Measurements from ENCODE around the gene HOXB7. TPM values are rescaled to one million over a fixed set of nuclear protein-coding genes. Genes with fewer than 3 reads are reported as not detected.

Gene HOXB7
- total and polyA plus RNA-seq, 4 donors: 0.08 to 0.31 (median 0.27) TPM

DNA sequence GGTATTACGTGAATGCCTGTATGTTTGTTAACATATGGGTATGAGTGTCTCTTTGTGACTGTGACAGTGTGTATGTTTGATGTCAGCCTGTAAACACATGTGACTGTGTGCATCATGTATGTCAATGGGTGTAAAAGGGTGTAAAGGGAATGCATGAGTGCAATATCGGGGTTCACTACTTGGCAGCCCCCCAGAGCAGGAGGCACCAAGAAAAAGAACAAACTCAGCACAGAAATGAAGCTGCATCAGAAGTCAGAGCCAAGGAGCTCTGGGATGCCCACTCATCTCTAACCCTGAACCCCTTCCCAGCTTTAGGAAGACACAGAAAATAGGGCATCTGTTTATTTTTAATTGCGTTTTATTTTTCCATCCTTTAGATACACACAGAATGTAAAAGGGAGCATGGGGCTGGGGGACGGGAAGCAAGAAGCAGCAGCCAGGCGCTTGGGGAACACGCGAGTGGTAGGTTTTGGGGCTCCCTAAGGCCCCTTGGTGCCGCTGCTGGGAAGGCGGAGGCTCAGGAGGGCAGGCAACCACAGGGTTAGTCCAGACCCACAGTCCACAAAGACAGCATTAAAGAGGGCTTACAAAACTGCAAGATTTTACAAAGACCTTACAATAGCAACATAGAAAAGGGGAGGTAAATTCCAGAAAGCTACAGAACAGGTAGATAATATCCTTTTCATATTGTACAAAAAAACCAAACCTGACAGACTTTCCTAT lies 3.8 kb downstream of the HOXB7 start:
- no peak overlapping the region for H3K4me3 ChIP-seq (ENCODE audit: low read depth in 1 of 3, low read length in 3 of 3)
- DNase-seq (ENCODE audit: low spot score): no peak
- H3K27ac ChIP-seq (ENCODE audit: low read depth in 1 of 2, low read length in 2 of 2): no peak overlapping the region
- H3K4me1 ChIP-seq (ENCODE audit: control insufficient read depth in 4 of 4, insufficient read depth in 4 of 4, low read length in 3 of 4): peaks cover 0 to 10% (median 5%) of the 10 kb centered on the region in 4 donors
- H3K9me3 ChIP-seq (ENCODE audit: control insufficient read depth in 4 of 4, low read length in 3 of 4): no peaks in the 10 kb centered on the region
- 43% methylated on average over 9 of the region's 9 CpGs for WGBS
- no peaks in the 10 kb centered on the region for H3K36me3 ChIP-seq (ENCODE audit: control insufficient read depth in 4 of 4, insufficient read depth in 3 of 4, low read depth in 1 of 4, low read length in 3 of 4)
- no peak overlapping the region for H3K9ac ChIP-seq (ENCODE audit: low read depth in 1 of 2, low read length in 2 of 2)
- TF ChIP-seq EGR1 (IDR thresholded peaks at IDR 0.05; ENCODE audit: low read depth in 2 of 2) (no peak), HNF4G (IDR thresholded peaks at IDR 0.05) (no peak), RAD21 (IDR thresholded peaks at IDR 0.05) (no peak), FOXA1 (IDR thresholded peaks at IDR 0.05) (no peak), FOXA2 (IDR thresholded peaks at IDR 0.05) (no peak), TAF1 (conservative IDR thresholded peaks at IDR 0.05) (no peak), GABPA (IDR thresholded peaks at IDR 0.05 in 1 of 2, conservative IDR thresholded peaks at IDR 0.05 in 1 of 2) (no peak), NR2F2 (IDR thresholded peaks at IDR 0.05) (no peak), JUND (IDR thresholded peaks at IDR 0.05) (no peak), SP1 (IDR thresholded peaks at IDR 0.05) (no peak), RXRA (IDR thresholded peaks at IDR 0.05) (no peak)
- TF ChIP-seq, protein P1, sequence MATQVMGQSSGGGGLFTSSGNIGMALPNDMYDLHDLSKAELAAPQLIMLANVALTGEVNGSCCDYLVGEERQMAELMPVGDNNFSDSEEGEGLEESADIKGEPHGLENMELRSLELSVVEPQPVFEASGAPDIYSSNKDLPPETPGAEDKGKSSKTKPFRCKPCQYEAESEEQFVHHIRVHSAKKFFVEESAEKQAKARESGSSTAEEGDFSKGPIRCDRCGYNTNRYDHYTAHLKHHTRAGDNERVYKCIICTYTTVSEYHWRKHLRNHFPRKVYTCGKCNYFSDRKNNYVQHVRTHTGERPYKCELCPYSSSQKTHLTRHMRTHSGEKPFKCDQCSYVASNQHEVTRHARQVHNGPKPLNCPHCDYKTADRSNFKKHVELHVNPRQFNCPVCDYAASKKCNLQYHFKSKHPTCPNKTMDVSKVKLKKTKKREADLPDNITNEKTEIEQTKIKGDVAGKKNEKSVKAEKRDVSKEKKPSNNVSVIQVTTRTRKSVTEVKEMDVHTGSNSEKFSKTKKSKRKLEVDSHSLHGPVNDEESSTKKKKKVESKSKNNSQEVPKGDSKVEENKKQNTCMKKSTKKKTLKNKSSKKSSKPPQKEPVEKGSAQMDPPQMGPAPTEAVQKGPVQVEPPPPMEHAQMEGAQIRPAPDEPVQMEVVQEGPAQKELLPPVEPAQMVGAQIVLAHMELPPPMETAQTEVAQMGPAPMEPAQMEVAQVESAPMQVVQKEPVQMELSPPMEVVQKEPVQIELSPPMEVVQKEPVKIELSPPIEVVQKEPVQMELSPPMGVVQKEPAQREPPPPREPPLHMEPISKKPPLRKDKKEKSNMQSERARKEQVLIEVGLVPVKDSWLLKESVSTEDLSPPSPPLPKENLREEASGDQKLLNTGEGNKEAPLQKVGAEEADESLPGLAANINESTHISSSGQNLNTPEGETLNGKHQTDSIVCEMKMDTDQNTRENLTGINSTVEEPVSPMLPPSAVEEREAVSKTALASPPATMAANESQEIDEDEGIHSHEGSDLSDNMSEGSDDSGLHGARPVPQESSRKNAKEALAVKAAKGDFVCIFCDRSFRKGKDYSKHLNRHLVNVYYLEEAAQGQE (IDR thresholded peaks at IDR 0.05): no peak
- TF ChIP-seq, protein P2, sequence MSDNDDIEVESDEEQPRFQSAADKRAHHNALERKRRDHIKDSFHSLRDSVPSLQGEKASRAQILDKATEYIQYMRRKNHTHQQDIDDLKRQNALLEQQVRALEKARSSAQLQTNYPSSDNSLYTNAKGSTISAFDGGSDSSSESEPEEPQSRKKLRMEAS (IDR thresholded peaks at IDR 0.05): no peak
- TF ChIP-seq, protein P3, sequence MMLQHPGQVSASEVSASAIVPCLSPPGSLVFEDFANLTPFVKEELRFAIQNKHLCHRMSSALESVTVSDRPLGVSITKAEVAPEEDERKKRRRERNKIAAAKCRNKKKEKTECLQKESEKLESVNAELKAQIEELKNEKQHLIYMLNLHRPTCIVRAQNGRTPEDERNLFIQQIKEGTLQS (IDR thresholded peaks at IDR 0.05): no peak
- TF ChIP-seq, protein P4, sequence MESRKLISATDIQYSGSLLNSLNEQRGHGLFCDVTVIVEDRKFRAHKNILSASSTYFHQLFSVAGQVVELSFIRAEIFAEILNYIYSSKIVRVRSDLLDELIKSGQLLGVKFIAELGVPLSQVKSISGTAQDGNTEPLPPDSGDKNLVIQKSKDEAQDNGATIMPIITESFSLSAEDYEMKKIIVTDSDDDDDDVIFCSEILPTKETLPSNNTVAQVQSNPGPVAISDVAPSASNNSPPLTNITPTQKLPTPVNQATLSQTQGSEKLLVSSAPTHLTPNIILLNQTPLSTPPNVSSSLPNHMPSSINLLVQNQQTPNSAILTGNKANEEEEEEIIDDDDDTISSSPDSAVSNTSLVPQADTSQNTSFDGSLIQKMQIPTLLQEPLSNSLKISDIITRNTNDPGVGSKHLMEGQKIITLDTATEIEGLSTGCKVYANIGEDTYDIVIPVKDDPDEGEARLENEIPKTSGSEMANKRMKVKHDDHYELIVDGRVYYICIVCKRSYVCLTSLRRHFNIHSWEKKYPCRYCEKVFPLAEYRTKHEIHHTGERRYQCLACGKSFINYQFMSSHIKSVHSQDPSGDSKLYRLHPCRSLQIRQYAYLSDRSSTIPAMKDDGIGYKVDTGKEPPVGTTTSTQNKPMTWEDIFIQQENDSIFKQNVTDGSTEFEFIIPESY (IDR thresholded peaks at IDR 0.05): no peak
- H3K27me3 ChIP-seq (ENCODE audit: control insufficient read depth in 4 of 4, insufficient read depth in 4 of 4, low read length in 3 of 4): peaks cover 0 to 29% (median 15%) of the 10 kb centered on the region in 4 donors

DNA sequence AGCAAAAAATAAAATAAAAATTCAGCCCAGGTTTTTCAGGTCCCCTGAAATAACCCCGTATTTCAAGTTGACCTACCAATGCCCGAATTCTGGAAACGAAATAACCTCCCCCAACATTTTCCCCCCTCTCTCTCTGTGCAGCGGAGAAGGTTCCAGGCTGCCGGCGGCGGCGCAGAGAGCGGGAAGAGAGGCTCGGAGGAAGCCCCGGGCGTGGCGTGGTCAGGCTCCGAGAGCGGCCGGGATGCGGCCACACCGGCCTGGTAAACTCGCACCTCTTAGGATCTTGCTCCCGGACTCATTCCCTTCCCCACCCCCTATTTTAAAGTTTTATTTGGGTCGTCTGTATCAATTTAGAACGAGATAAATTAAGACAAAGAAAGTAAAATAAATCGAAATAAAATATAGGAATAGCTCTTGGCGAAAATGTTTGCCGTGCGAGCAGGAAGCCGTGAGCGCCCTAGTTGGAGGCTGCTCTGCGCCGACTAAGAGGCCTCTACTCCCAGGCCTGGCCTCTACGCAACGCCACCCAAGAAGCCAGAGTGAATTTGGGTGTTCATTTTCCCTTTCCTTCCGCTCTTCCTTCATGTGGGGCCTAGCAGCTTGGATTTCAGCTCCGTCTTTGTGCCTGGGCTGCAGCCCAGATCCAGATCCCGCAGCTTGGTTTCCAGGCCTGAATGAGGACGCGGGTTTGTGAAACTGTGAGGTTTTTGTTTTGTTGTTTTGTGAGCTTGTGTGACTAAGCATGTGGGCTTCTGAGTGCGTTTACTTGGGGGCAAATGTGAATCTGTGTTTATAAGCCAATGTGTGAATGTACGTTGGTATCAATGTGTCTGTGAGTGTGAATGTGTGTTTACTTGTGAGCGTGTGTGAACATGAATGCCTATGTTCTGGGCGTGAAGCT lies 4.6 kb downstream of the HOXB7 start:
- Histone ChIP-seq H3K4me3 (ENCODE audit: low read depth in 1 of 3, low read length in 3 of 3) (no peak overlapping the region), H3K27me3 (ENCODE audit: control insufficient read depth in 4 of 4, insufficient read depth in 4 of 4, low read length in 3 of 4) (peaks cover 0 to 35% (median 16%) of the 10 kb centered on the region in 4 donors)
- 38% methylated on average over 41 of the region's 41 CpGs for WGBS
- TF ChIP-seq FOXA2 (IDR thresholded peaks at IDR 0.05) (no peak), JUND (IDR thresholded peaks at IDR 0.05) (no peak), RAD21 (IDR thresholded peaks at IDR 0.05) (no peak), TAF1 (conservative IDR thresholded peaks at IDR 0.05) (no peak), RXRA (IDR thresholded peaks at IDR 0.05) (no peak), YY1 (IDR thresholded peaks at IDR 0.05) (no peak), GABPA (IDR thresholded peaks at IDR 0.05 in 1 of 2, conservative IDR thresholded peaks at IDR 0.05 in 1 of 2) (no peak), HNF4A (conservative IDR thresholded peaks at IDR 0.05) (no peak)
- TF ChIP-seq, protein P1 (IDR thresholded peaks at IDR 0.05): no peak
- TF ChIP-seq, protein P3 (IDR thresholded peaks at IDR 0.05): no peak

More for the DNA sequence above, 4.6 kb downstream of the HOXB7 start:
- Histone ChIP-seq H3K36me3 (ENCODE audit: control insufficient read depth in 4 of 4, insufficient read depth in 3 of 4, low read depth in 1 of 4, low read length in 3 of 4) (no peaks in the 10 kb centered on the region), H3K9me3 (ENCODE audit: control insufficient read depth in 4 of 4, low read length in 3 of 4) (no peaks in the 10 kb centered on the region), H3K9ac (ENCODE audit: low read depth in 1 of 2, low read length in 2 of 2) (no peak overlapping the region), H3K27ac (ENCODE audit: low read depth in 1 of 2, low read length in 2 of 2) (no peak overlapping the region), H3K4me1 (ENCODE audit: control insufficient read depth in 4 of 4, insufficient read depth in 4 of 4, low read length in 3 of 4) (peaks cover 0 to 17% (median 5%) of the 10 kb centered on the region in 4 donors)
- no peak for DNase-seq (ENCODE audit: low spot score)

Data from liver (tissue), 9 donors.